Chondrocyte (in vitro differentiated cells): ENCODE data around the gene COX4I2. TPM values are rescaled to one million over a fixed set of nuclear protein-coding genes. Genes with fewer than 3 reads are reported as not detected.
A peak's percentile ranks its signal among the peaks of the same experiment; 100 is the strongest.

Source experiments
- DNase-seq: peaks from one replicate; pipeline ENCODE4 v3.0.0; 2021; ENCODE audit warnings: mixed read lengths, low spot score
- H3K27ac Mint-ChIP-seq: one replicate; pipeline ENCODE4 v1.8.0; 2021; ENCODE audit warnings: mild to moderate bottlenecking, moderate library complexity, mixed read lengths; ENCODE audit not compliant: unreplicated experiment
- H3K27me3 Mint-ChIP-seq: 2 replicates; pipeline ENCODE4 v1.8.0; 2021; ENCODE audit warnings: low read depth, mixed read lengths
- H3K36me3 Mint-ChIP-seq: 2 replicates; pipeline ENCODE4 v1.8.0; 2021; ENCODE audit warnings: low read depth, mixed read lengths
- H3K4me1 Mint-ChIP-seq: 2 replicates; pipeline ENCODE4 v1.8.0; 2021; ENCODE audit warnings: low read depth, mild to moderate bottlenecking, mixed read lengths
- H3K4me3 Mint-ChIP-seq: one replicate; pipeline ENCODE4 v1.8.0; 2021; ENCODE audit warnings: mild to moderate bottlenecking, moderate library complexity, mixed read lengths; ENCODE audit not compliant: unreplicated experiment
- H3K9me3 Mint-ChIP-seq: 2 replicates; pipeline ENCODE4 v1.8.0; 2021; ENCODE audit warnings: low read depth, mixed read lengths
- CTCF ChIP-seq: fragments of 200-600 bp; sonication (generic); IDR thresholded peaks from 2 replicates; pipeline ENCODE4 v1.5.0; 2021; ENCODE audit warnings: antibody characterized with exemption, mild to moderate bottlenecking, moderate library complexity
- total RNA-seq: library from RNA; stranded (reverse); gene quantifications from 3 replicates; pipeline ENCODE4 v1.2.1, GENCODE V29; 2021

Gene COX4I2
- total RNA-seq, 1 donor from 2014 or later, result not detected

- no peak for DNase-seq
- peaks cover 33% of the 10 kb centered on the region for H3K36me3 Mint-ChIP-seq
- peak overlapping the region; percentile 61 for H3K27ac Mint-ChIP-seq
- peaks cover 57% of the 10 kb centered on the region for H3K4me1 Mint-ChIP-seq
- H3K27me3 Mint-ChIP-seq, result no peaks in the 10 kb centered on the region
- TF ChIP-seq CTCF, result no peak
- H3K9me3 Mint-ChIP-seq, result no peaks in the 10 kb centered on the region
- H3K4me3 Mint-ChIP-seq, result no peak overlapping the region
Observed at GRCh38 chr20:31677553-31678260, 40.0 kb downstream of the COX4I2 start.

DNA sequence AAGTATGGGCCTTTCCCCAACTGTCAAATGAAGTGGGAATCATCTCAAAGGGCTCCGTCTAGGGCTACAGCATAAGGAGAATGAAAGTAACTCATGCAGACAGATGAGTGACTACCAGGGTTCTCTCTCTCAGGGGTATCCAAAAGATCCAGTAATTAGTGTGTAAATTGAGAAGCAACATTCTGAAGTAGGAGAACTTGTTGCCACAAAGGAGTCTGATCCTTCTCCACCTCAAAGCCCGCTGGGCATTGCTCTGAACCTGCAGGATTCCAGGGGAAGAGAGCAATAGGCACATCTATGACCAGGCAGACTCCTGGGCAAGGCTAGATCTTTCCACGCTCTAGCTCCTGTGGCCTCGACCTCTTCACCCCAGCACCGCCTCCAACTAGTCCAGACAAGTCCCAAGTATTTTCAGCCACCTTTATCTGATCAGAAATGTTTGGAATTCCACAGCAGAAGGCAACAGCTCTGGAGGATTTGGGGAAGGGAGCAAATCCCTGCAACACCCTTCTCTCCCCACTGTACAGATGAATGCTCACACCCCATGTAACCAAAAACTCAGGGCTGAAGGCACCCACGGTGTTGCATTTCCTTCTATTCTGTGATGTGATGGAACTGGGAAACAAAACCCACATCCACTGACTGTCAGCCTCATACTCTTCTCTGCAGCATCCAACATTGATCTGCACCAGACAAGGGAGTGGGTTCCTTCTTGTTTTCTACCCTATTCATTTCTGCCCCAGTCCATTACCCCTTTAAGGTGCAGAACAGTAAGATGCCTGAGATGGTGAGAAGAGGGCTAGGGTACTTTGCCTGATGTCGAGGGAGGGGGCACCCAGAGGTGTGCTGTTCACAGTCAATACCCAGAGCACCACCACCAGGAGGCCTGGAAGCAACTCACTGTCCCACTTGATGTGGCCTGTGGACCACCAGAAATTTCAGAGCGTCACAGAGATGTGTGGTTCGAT is 41.0 kb downstream of the COX4I2 start:
- H3K27me3 Mint-ChIP-seq, result no peaks in the 10 kb centered on the region
- H3K27ac Mint-ChIP-seq, result peak overlapping the region; percentile 59
- no peak overlapping the region for H3K4me3 Mint-ChIP-seq
- peaks cover 33% of the 10 kb centered on the region for H3K36me3 Mint-ChIP-seq
- DNase-seq, result no peak
- TF ChIP-seq CTCF, result no peak
- no peaks in the 10 kb centered on the region for H3K9me3 Mint-ChIP-seq
- peaks cover 62% of the 10 kb centered on the region for H3K4me1 Mint-ChIP-seq

DNA sequence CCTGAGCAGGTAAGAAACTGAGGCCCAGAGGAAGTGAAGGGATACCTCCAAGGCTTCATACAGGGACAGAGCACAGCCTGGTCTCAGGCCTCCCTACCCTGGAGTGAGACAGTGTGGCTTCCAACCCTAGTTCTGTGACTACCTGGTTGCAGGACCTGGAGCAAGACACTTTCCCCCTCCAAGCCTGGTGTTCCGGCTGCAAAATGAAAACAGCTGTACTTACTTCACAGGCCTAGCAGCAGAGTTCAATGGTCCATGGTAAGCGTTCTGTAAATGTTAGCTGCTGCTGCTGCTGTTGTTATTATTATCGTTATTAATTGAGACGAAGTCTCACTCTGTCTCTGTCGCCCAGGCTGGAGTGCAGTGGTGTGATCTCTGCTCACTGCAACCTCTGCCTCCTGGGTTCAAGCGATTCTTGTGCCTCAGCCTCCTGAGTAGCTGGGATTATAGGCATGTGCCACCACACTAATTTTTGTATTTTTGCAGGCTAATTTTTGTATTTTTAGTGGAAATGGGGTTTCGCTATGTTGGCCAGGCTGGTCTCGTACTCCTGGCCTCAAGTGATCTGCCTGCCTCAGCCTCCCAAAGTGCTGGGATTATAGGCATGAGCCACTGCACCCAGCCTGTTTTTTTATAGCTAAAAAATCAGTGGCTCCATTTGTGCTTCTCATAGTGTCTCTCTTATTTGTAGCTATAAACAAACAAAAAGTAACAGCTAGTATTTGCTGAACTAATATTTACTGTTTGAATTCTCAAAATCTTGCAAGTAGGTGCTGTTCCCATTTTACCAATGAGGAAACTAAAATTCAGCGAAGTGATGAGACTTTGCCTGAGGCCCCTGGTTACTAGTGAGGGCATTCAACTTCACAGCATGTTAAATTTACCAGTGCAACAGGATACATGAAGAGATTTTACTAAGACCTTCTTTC is 41.9 kb downstream of the COX4I2 start:
- TF ChIP-seq CTCF, result no peak
- H3K36me3 Mint-ChIP-seq, result peaks cover 39% of the 10 kb centered on the region
- no peak overlapping the region for H3K4me3 Mint-ChIP-seq
- no peaks in the 10 kb centered on the region for H3K9me3 Mint-ChIP-seq
- peak overlapping the region; percentile 59 for H3K27ac Mint-ChIP-seq
- peaks cover 58% of the 10 kb centered on the region for H3K4me1 Mint-ChIP-seq
- no peak for DNase-seq
- H3K27me3 Mint-ChIP-seq, result no peaks in the 10 kb centered on the region

DNA sequence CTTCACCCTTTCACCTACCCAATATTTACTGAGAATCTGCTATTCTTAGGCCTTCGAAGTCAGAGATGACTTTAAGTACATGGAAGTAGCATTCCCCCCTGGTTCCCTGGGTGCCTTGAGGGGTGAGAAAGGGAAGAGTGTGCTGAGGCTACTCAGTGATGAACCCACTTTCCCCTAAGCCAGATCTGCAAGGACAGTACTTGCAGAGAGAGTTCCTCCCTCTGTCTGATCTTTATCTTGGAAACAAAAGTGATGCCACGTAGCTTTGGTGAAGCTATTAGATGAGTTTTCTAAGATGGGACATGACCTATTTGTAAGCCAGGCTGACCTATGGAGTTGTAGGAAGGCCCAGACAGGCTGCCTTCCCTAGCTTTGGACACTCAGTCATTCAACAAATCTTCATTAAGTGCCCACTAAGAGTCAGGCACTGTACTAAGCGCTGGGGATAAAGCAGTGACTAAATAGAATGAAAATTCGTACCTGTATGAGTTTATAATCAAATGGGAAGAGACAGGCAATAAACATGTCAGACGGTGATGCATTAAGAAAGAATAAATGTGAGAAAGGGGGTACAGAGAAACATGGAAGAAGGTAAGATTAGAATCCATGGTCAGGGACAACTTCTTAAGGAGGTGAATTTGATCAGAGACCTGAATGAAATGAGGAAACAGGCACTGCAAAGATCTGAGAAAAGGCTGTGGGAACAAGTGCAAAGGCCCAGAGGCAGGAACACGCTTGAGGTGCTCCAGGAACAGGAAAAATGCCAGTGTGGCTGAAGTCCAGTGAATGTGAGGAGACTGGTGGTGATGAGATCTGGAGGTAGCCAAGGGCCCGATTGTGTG is 42.8 kb downstream of the COX4I2 start:
- no peak for TF ChIP-seq CTCF
- Mint-ChIP-seq H3K36me3 (peaks cover 35% of the 10 kb centered on the region), H3K27ac (peak overlapping the region; percentile 37), H3K4me3 (no peak overlapping the region), H3K27me3 (no peaks in the 10 kb centered on the region), H3K9me3 (no peaks in the 10 kb centered on the region), H3K4me1 (peaks cover 49% of the 10 kb centered on the region)
- no peak for DNase-seq
